Measurements from ENCODE around the gene PLSCR3. TPM values are rescaled to one million over a fixed set of nuclear protein-coding genes. Genes with fewer than 3 reads are reported as not detected.

The PLSCR3 gene
- total and polyA plus RNA-seq, 2 donors (not counting 3 experiments of a cell fraction or from before 2014, with no cell fraction given) = 59.9 to 94.8 TPM

GRCh38 chr17:7356756-7357155 is 37.6 kb downstream of the PLSCR3 start:
- H3K4me3 ChIP-seq (replicated peaks in 1 of 3; ENCODE audit: insufficient read depth in 1 of 3, low read depth in 1 of 3, low read length in 3 of 3) = no peak overlapping the region
- H2AFZ ChIP-seq (ENCODE audit: low read depth, low read length) = no peak overlapping the region
- TF ChIP-seq POLR2A (IDR thresholded peaks at IDR 0.05; ENCODE audit: low read depth, low read length) (no peak), EZH2 (IDR thresholded peaks at IDR 0.05; ENCODE audit: borderline replicate concordance, low read depth, low read length, severe bottlenecking) (no peak), POLR2AphosphoS5 (IDR thresholded peaks at IDR 0.05; ENCODE audit: insufficient read depth, low read depth, low read length) (no peak), JUN (IDR thresholded peaks at IDR 0.05; ENCODE audit: borderline replicate concordance, insufficient read depth, insufficient read length, low read depth) (no peak), GATA2 (IDR thresholded peaks at IDR 0.05; ENCODE audit: insufficient read depth, insufficient read length, low read depth, low read length) (no peak), FOS (IDR thresholded peaks at IDR 0.05; ENCODE audit: borderline replicate concordance, insufficient read depth, low read length) (no peak), MYC (IDR thresholded peaks at IDR 0.05; ENCODE audit: low read depth, low read length) (no peak)
- TF ChIP-seq, protein P1, sequence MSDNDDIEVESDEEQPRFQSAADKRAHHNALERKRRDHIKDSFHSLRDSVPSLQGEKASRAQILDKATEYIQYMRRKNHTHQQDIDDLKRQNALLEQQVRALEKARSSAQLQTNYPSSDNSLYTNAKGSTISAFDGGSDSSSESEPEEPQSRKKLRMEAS (IDR thresholded peaks at IDR 0.05; ENCODE audit: insufficient read depth, insufficient read length) = no peak
- TF ChIP-seq, protein P2, sequence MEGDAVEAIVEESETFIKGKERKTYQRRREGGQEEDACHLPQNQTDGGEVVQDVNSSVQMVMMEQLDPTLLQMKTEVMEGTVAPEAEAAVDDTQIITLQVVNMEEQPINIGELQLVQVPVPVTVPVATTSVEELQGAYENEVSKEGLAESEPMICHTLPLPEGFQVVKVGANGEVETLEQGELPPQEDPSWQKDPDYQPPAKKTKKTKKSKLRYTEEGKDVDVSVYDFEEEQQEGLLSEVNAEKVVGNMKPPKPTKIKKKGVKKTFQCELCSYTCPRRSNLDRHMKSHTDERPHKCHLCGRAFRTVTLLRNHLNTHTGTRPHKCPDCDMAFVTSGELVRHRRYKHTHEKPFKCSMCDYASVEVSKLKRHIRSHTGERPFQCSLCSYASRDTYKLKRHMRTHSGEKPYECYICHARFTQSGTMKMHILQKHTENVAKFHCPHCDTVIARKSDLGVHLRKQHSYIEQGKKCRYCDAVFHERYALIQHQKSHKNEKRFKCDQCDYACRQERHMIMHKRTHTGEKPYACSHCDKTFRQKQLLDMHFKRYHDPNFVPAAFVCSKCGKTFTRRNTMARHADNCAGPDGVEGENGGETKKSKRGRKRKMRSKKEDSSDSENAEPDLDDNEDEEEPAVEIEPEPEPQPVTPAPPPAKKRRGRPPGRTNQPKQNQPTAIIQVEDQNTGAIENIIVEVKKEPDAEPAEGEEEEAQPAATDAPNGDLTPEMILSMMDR (IDR thresholded peaks at IDR 0.05; ENCODE audit: extremely low read depth in 1 of 2, insufficient read depth in 1 of 2, low read depth in 1 of 2, low read length in 2 of 2) = no peak
- BruUV-seq (replicated peaks) = no TSS peak
- H3K27ac ChIP-seq (ENCODE audit: insufficient read depth, low read depth, low read length) = no peak overlapping the region
- FAIRE-seq (no peak), DNase-seq (ENCODE audit: low read depth, low spot score) (no peak)
- no peak overlapping the region for H3K9ac ChIP-seq (replicated peaks; ENCODE audit: extremely low read depth, insufficient read depth, low read length)
- no peaks in the 10 kb centered on the region for H3K9me3 ChIP-seq (replicated peaks; ENCODE audit: control insufficient read depth, insufficient read depth, low read length)
- no peaks in the 10 kb centered on the region for H3K79me2 ChIP-seq (ENCODE audit: control insufficient read depth, insufficient read depth, low read length)
- H3K4me1 ChIP-seq (ENCODE audit: control insufficient read depth, extremely low read depth, insufficient read depth, low read length) = peaks cover 7% of the 10 kb centered on the region
- H3K36me3 ChIP-seq (ENCODE audit: control insufficient read depth in 2 of 2, extremely low read depth in 1 of 2, insufficient read depth in 2 of 2, low read length in 2 of 2) = no peaks in the 10 kb centered on the region
- ChIA-PET POLR2A (no interaction called here), CTCF (interaction anchor here (0.7 to 4.0 kb wide), 28 partner anchors 9 to 302 kb away, joined by 3 to 70 read pairs (median 7); partner anchors contain the start of genes CD68, PLSCR3, SPEM2 and TMEM102)
- no peaks in the 10 kb centered on the region for H4K20me1 ChIP-seq (replicated peaks; ENCODE audit: control insufficient read depth, extremely low read depth, insufficient read depth, low read length)
- H3K27me3 ChIP-seq (ENCODE audit: control insufficient read depth in 2 of 2, insufficient read depth in 2 of 2, low read length in 2 of 2) = no peaks in the 10 kb centered on the region
- dilution Hi-C loops (cut with MboI; ENCODE audit: extremely low pct_ligation_motif_present, low sequenced_read_pairs) = no loop called here
- H3K4me2 ChIP-seq (ENCODE audit: insufficient read depth, low read length) = no peak overlapping the region
- intact Hi-C loops (cut with micrococcal nuclease) = loop anchor here (1.0 to 5.0 kb wide), 5 partner anchors 36 to 233 kb away; partner anchors contain the start of genes PLSCR3 and SENP3
- no peaks in the 10 kb centered on the region for H3K9me1 ChIP-seq (replicated peaks; ENCODE audit: control insufficient read depth, extremely low read depth, insufficient read depth, low read length)

Data from endothelial cell of umbilical vein (primary cell).